B cell (primary cell): ENCODE measurements around the gene PPP1R18. TPM values are rescaled to one million over a fixed set of nuclear protein-coding genes. Genes with fewer than 3 reads are reported as not detected.

Experiments used
- ATAC-seq: fragments of 200-7000 bp; cut with Tn5 transposase; one replicate; pipeline ENCODE4 v1.10.0; 2021; ENCODE audit warnings: low read depth, mild to moderate bottlenecking, moderate number of reproducible peaks, moderate library complexity
- CTCF ChIA-PET: fragments of 350-600 bp; sonication (Branson Sonifier 250); formaldehyde crosslinking; loops from one replicate; lab custom pipeline; 2021; ENCODE audit warnings: antibody characterized with exemption, inconsistent platforms; lab: Charles Lee
- POLR2A ChIA-PET: fragments of 350-600 bp; sonication (Branson Sonifier 250); formaldehyde crosslinking; loops from one replicate; lab custom pipeline; 2021; ENCODE audit warnings: antibody characterized with exemption; lab: Charles Lee
- DNase-seq: peaks from one replicate; pipeline ENCODE4 v3.0.0; 2013
- H2AFZ ChIP-seq: 2 replicates; pipeline ENCODE4 v1.6.1; 2012; ENCODE audit warnings: mild to moderate bottlenecking, low read depth, low read length; ENCODE audit not compliant: insufficient read depth, poor library complexity, severe bottlenecking
- H3K27ac ChIP-seq, 2 donors: 1 replicate in 1 of 2; 2 replicates in 1 of 2; pipeline ENCODE4 v1.5.1; 2012 to 2013; ENCODE audit warnings: low read length in 2 of 2, mild to moderate bottlenecking in 2 of 2, moderate library complexity in 1 of 2
- H3K27me3 ChIP-seq, 4 experiments: fragments of 200-600 bp in 1 of 4; sonication (generic) in 1 of 4; replicated peaks in 1 of 4; 1 replicate in 2 of 4; 2 replicates in 2 of 4; pipeline versions ENCODE4 v1.6.1 to v1.7.0; 2013 to 2016; ENCODE audit warnings: low read length in 3 of 4, mild to moderate bottlenecking in 2 of 4, mixed read lengths in 1 of 4, moderate library complexity in 1 of 4; ENCODE audit not compliant: insufficient read depth in 4 of 4, control insufficient read depth in 3 of 4; ENCODE audit errors: control extremely low read depth in 1 of 4
- H3K36me3 ChIP-seq, 2 experiments: replicated peaks in 1 of 2; 1 replicate in 1 of 2; 2 replicates in 1 of 2; pipeline versions ENCODE4 v1.6.1 to v1.7.1; 2013; ENCODE audit warnings: low read length in 1 of 2; ENCODE audit not compliant: insufficient read depth in 2 of 2, control insufficient read depth in 1 of 2; ENCODE audit errors: control extremely low read depth in 1 of 2, extremely low read depth in 1 of 2
- H3K4me1 ChIP-seq, 2 donors: fragments of 200-600 bp in 1 of 2; sonication (generic) in 1 of 2; 1 replicate in 1 of 2; 2 replicates in 1 of 2; pipeline versions ENCODE4 v1.5.1 to v1.6.1; 2013 to 2017; ENCODE audit warnings: low read length in 2 of 2; ENCODE audit not compliant: control insufficient read depth in 2 of 2, insufficient read depth in 2 of 2
- H3K4me2 ChIP-seq: replicated peaks from 2 replicates; pipeline ENCODE3; 2012; ENCODE audit warnings: mild to moderate bottlenecking, low read depth, low read length; ENCODE audit not compliant: poor library complexity, severe bottlenecking
- H3K4me3 ChIP-seq, 5 experiments: fragments of 200-600 bp in 1 of 5; sonication (generic) in 1 of 5; 1 replicate in 3 of 5; 2 replicates in 2 of 5; pipeline versions ENCODE4 v1.5.1 to v1.7.0; 2011 to 2016; ENCODE audit warnings: low read length in 4 of 5, mild to moderate bottlenecking in 4 of 5, low read depth in 2 of 5, control low read depth in 1 of 5, moderate library complexity in 1 of 5; ENCODE audit not compliant: insufficient read depth in 1 of 5; ENCODE audit errors: control extremely low read depth in 1 of 5, extremely low read depth in 1 of 5
- H3K79me2 ChIP-seq: fragments of 200-600 bp; sonication (generic); one replicate; pipeline ENCODE4 v1.6.0; 2016; ENCODE audit warnings: low read length; ENCODE audit not compliant: control insufficient read depth, insufficient read depth
- H3K9ac ChIP-seq: fragments of 200-600 bp; sonication (generic); 2 replicates; pipeline ENCODE4 v1.6.1; 2017; ENCODE audit warnings: mild to moderate bottlenecking, low read length, moderate library complexity
- H3K9me3 ChIP-seq, 3 donors: one replicate each; pipeline versions ENCODE4 v1.6.1 to v1.7.1; 2013; ENCODE audit warnings: low read length in 2 of 3; ENCODE audit not compliant: control insufficient read depth in 2 of 3, insufficient read depth in 1 of 3; ENCODE audit errors: control extremely low read depth in 1 of 3
- H4K20me1 ChIP-seq: 2 replicates; pipeline ENCODE4 v1.6.0; 2012; ENCODE audit warnings: mild to moderate bottlenecking, low read length; ENCODE audit not compliant: insufficient read depth, control insufficient read depth, poor library complexity, severe bottlenecking
- H3K27ac Mint-ChIP-seq: one replicate; pipeline ENCODE4 v1.8.0; 2021; ENCODE audit warnings: mixed read lengths
- H3K27me3 Mint-ChIP-seq: one replicate; pipeline ENCODE4 v1.8.0; 2021; ENCODE audit warnings: mixed read lengths
- H3K4me1 Mint-ChIP-seq: one replicate; pipeline ENCODE4 v1.8.0; 2021; ENCODE audit warnings: mixed read lengths
- H3K4me3 Mint-ChIP-seq: one replicate; pipeline ENCODE4 v1.8.0; 2021; ENCODE audit warnings: mixed read lengths
- H3K9me3 Mint-ChIP-seq: one replicate; pipeline ENCODE4 v1.8.0; 2022; ENCODE audit warnings: mixed read lengths; ENCODE audit not compliant: insufficient read depth
- CTCF ChIP-seq: fragments of 200-600 bp; IDR thresholded peaks from one replicate; pipeline ENCODE4 v1.8.0; 2022; ENCODE audit warnings: antibody characterized with exemption, mild to moderate bottlenecking
- EZH2 ChIP-seq: IDR thresholded peaks from 2 replicates; pipeline ENCODE4 v1.6.1; 2012; ENCODE audit warnings: borderline replicate concordance, low read depth, mild to moderate bottlenecking, moderate library complexity, low read length; ENCODE audit not compliant: insufficient read depth, poor library complexity, severe bottlenecking
- WGBS: methylation state at CpG from one replicate; pipeline ENCODE4 v1.1.5; 2013; ENCODE audit warnings: missing lambda C conversion rate; ENCODE audit not compliant: insufficient coverage; 5-methylcytosine and 5-hydroxymethylcytosine counted together
- intact Hi-C: fragments of 100-400 bp; cut with micrococcal nuclease; formaldehyde crosslinking; loops from one replicate; pipeline ENCODE4 v1.10.0; 2022
- polyA plus RNA-seq: library from polyadenylated mRNA; depleted of rRNA; stranded (reverse); fragments of >200 nt; gene quantifications from 2 replicates; pipeline ENCODE4 v1.2.3, GENCODE V29; 2012
- total RNA-seq, 2 donors: library from RNA; stranded (reverse); fragments of 120-200 nt in 1 of 2; gene quantifications; 1 replicate in 1 of 2; 2 replicates in 1 of 2; pipeline versions ENCODE4 v1.2.3 to v1.2.4, GENCODE V29; 2013 to 2022

The PPP1R18 gene
- total and polyA plus RNA-seq, 2 donors (not counting 1 experiment from before 2014, with no cell fraction given): 113 to 125 TPM

- H3K27ac Mint-ChIP-seq: no peak overlapping the region
- H2AFZ ChIP-seq: no peak overlapping the region
- peaks cover 3% of the 10 kb centered on the region for H3K79me2 ChIP-seq
- no peak for TF ChIP-seq CTCF
- no peak for TF ChIP-seq EZH2
- DNase-seq: no peak
- intact Hi-C loops: no loop called here
- POLR2A ChIA-PET: interaction anchor here (0.7 kb wide), 1 partner anchor 28 kb away, joined by 3 read pairs; no protein-coding TSS in a partner anchor
- no peak overlapping the region for H3K4me3 ChIP-seq
- H3K27ac ChIP-seq: no peak overlapping the region
- no peak overlapping the region for H3K4me2 ChIP-seq
- CTCF ChIA-PET: interaction anchor here (0.7 to 1.8 kb wide), 3 partner anchors 96 to 402 kb away, joined by 3 to 8 read pairs (median 3); no protein-coding TSS in a partner anchor
- peaks cover 3 to 15% of the 10 kb centered on the region in 2 experiments for H3K36me3 ChIP-seq
- no peak for ATAC-seq
- H3K9me3 Mint-ChIP-seq: no peaks in the 10 kb centered on the region
- H3K27me3 Mint-ChIP-seq: no peaks in the 10 kb centered on the region
- H3K4me1 Mint-ChIP-seq: peaks cover 7% of the 10 kb centered on the region
- H4K20me1 ChIP-seq: peaks cover 5% of the 10 kb centered on the region
- H3K4me3 Mint-ChIP-seq: no peak overlapping the region
- no CpG with 5 or more reads among the region's 1 CpG for WGBS
- no peaks in the 10 kb centered on the region for H3K27me3 ChIP-seq
- peaks cover 0 to 1% of the 10 kb centered on the region in 2 donors for H3K4me1 ChIP-seq
- no peaks in the 10 kb centered on the region for H3K9me3 ChIP-seq
- H3K9ac ChIP-seq: no peak overlapping the region
These were observed 45.4 kb downstream of the PPP1R18 start for GRCh38 chr6:30641048-30641447.

GRCh38 chr6:30640481-30640880 lies 46.0 kb downstream of the PPP1R18 start:
- Histone ChIP-seq H3K4me3 (no peak overlapping the region), H3K27me3 (no peaks in the 10 kb centered on the region), H3K9ac (no peak overlapping the region), H3K27ac (no peak overlapping the region), H3K4me2 (no peak overlapping the region), H3K9me3 (no peaks in the 10 kb centered on the region), H3K4me1 (no peaks in the 10 kb centered on the region), H3K79me2 (no peaks in the 10 kb centered on the region), H2AFZ (no peak overlapping the region), H3K36me3 (peaks cover 3 to 13% of the 10 kb centered on the region in 2 experiments), H4K20me1 (no peaks in the 10 kb centered on the region)
- WGBS: 66% methylated on average over 10 of the region's 10 CpGs
- Mint-ChIP-seq H3K9me3 (no peaks in the 10 kb centered on the region), H3K27ac (no peak overlapping the region), H3K27me3 (no peaks in the 10 kb centered on the region), H3K4me1 (peaks cover 2% of the 10 kb centered on the region), H3K4me3 (no peak overlapping the region)
- ATAC-seq (no peak), DNase-seq (no peak)
- intact Hi-C loops: no loop called here
- CTCF ChIA-PET: interaction anchor here (1.2 to 1.8 kb wide), 2 partner anchors 82 to 96 kb away, joined by 3 to 8 read pairs; no protein-coding TSS in a partner anchor
- POLR2A ChIA-PET: interaction anchor here (0.6 kb wide), 1 partner anchor 68 kb away, joined by 5 read pairs; no protein-coding TSS in a partner anchor
- TF ChIP-seq CTCF: no peak
- TF ChIP-seq EZH2: no peak
